K562 (cell line): ENCODE results near the gene CUL1. TPM values are rescaled to one million over a fixed set of nuclear protein-coding genes. Genes with fewer than 3 reads are reported as not detected.

ENCODE experiments used
- ATAC-seq: fragments of 200-7000 bp; cut with Tn5 transposase; 3 replicates; pipeline ENCODE4 v1.9.1; 2020; ENCODE audit warnings: moderate library complexity
- BruUV-seq: library from RNA; stranded (reverse); fragments of 400-500 nt; replicated peaks from 2 replicates; lab custom pipeline; 2021; lab: Mats Ljungman, UMichigan
- CTCF ChIA-PET: fragments of 300-600 bp; formaldehyde crosslinking; extraction: SDS; loops from one replicate; lab custom pipeline; 2021; ENCODE audit warnings: low intra/inter-chr PET ratio; lab: Yijun Ruan, JAX
- POLR2A ChIA-PET: fragments of 300-600, 350-650 bp; sonication (Branson Sonifier 250); formaldehyde crosslinking; extraction: SDS; loops from one replicate; lab custom pipeline; 2021; ENCODE audit warnings: antibody characterized with exemption, inconsistent platforms; lab: Yijun Ruan, JAX
- DNase-seq, 4 experiments: peaks; one replicate each; pipeline versions ENCODE4 v3.0.0 to v3.0.0-alpha.2; 2011 to 2018; ENCODE audit warnings: low spot score in 3 of 4, mixed read lengths in 3 of 4; ENCODE audit errors: extremely low read depth in 1 of 4
- FAIRE-seq: peaks from 2 replicates; lab custom pipeline; 2011; peaks lifted over from hg19 to GRCh38; lab: Jason Lieb, UNC
- H2AFZ ChIP-seq: 2 replicates; pipeline ENCODE4 v1.6.0; 2011; ENCODE audit warnings: low read depth, low read length, control low read depth, inconsistent platforms
- H3K27ac ChIP-seq: fragments of 200-600 bp; 3 replicates; pipeline ENCODE4 v1.8.0; 2011; ENCODE audit warnings: low read depth, mild to moderate bottlenecking, control low read depth, inconsistent platforms, low read length, moderate library complexity, mixed read lengths; ENCODE audit errors: extremely low read depth
- H3K27me3 ChIP-seq, 2 experiments: fragments of 300-600 bp in 1 of 2; 2 replicates in 1 of 2; 3 replicates in 1 of 2; pipeline versions ENCODE4 v1.6.0 to v1.8.0; 2011; ENCODE audit warnings: inconsistent platforms in 2 of 2, low read length in 2 of 2, mild to moderate bottlenecking in 1 of 2, mixed read lengths in 1 of 2, moderate library complexity in 1 of 2; ENCODE audit not compliant: control insufficient read depth in 2 of 2, insufficient read depth in 2 of 2
- H3K36me3 ChIP-seq: fragments of 300-600 bp; 3 replicates; pipeline ENCODE4 v1.8.0; 2011; ENCODE audit warnings: mild to moderate bottlenecking, low read length, inconsistent platforms; ENCODE audit not compliant: control insufficient read depth, insufficient read depth
- H3K4me1 ChIP-seq, 2 experiments: fragments of 200-600 bp in 1 of 2; replicated peaks in 1 of 2; 2 replicates in 1 of 2; 3 replicates in 1 of 2; pipeline versions ENCODE4 v1.5.1 to v1.8.0; 2011; ENCODE audit warnings: inconsistent platforms in 2 of 2, low read length in 2 of 2, mild to moderate bottlenecking in 1 of 2, mixed read lengths in 1 of 2, moderate library complexity in 1 of 2; ENCODE audit not compliant: control insufficient read depth in 2 of 2, insufficient read depth in 2 of 2
- H3K4me2 ChIP-seq: 2 replicates; pipeline ENCODE4 v1.6.1; 2011; ENCODE audit warnings: low read length, control low read depth, inconsistent platforms, mixed read lengths; ENCODE audit not compliant: insufficient read depth
- H3K4me3 ChIP-seq: fragments of 200-600 bp; sonication (generic), shearing (Covaris generic); 2 replicates; pipeline ENCODE4 v1.5.1; 2016; ENCODE audit warnings: control low read depth, inconsistent platforms
- H3K79me2 ChIP-seq: fragments of 200-600 bp; 3 replicates; pipeline ENCODE4 v1.8.0; 2011; ENCODE audit warnings: low read length, inconsistent platforms; ENCODE audit not compliant: control insufficient read depth, insufficient read depth
- H3K9ac ChIP-seq, 2 experiments: 2 replicates each; pipeline versions ENCODE4 v1.6.0 to v1.6.1; 2011; ENCODE audit warnings: low read depth in 2 of 2, low read length in 2 of 2, control low read depth in 1 of 2, inconsistent platforms in 1 of 2, mild to moderate bottlenecking in 1 of 2, mixed read lengths in 1 of 2; ENCODE audit not compliant: insufficient read depth in 1 of 2
- H3K9me1 ChIP-seq: one replicate; pipeline ENCODE4 v1.6.0; 2011; ENCODE audit warnings: inconsistent platforms, mild to moderate bottlenecking, low read length, moderate library complexity; ENCODE audit not compliant: control insufficient read depth, insufficient read depth
- H3K9me3 ChIP-seq: replicated peaks from 2 replicates; pipeline ENCODE4 v1.5.1; 2011; ENCODE audit warnings: low read depth, low read length, inconsistent platforms; ENCODE audit not compliant: control insufficient read depth, insufficient read depth
- H4K20me1 ChIP-seq: replicated peaks from 2 replicates; pipeline ENCODE4 v1.6.1; 2011; ENCODE audit warnings: low read length, inconsistent platforms, mixed read lengths; ENCODE audit not compliant: control insufficient read depth, insufficient read depth
- ADNP ChIP-seq: fragments of 200-800 bp; sonication (Bioruptor generic); IDR thresholded peaks from 2 replicates; pipeline ENCODE4 v1.6.1; 2016; ENCODE audit warnings: missing genetic modification characterization, missing compliant biosample characterization
- ARHGAP35 ChIP-seq: fragments of 450-650 bp; IDR thresholded peaks from 2 replicates; pipeline ENCODE4 v1.6.1; 2018; ENCODE audit not compliant: partially characterized antibody
- ELF1 ChIP-seq: fragments of 200-800 bp; sonication (Bioruptor generic); IDR thresholded peaks from 2 replicates; pipeline ENCODE4 v1.6.1; 2016; ENCODE audit warnings: missing genetic modification characterization, missing compliant biosample characterization
- IFI16 ChIP-seq: fragments of 250-450 bp; sonication (Bioruptor Pico); IDR thresholded peaks from 2 replicates; pipeline ENCODE4 v2.1.2; 2022; ENCODE audit warnings: mild to moderate bottlenecking, inconsistent platforms
- MAFF ChIP-seq: IDR thresholded peaks from 2 replicates; pipeline ENCODE4 v1.6.1; 2012; ENCODE audit warnings: low read length, improper control_type of control experiment
- MAFG ChIP-seq: fragments of 450-650 bp; conservative IDR thresholded peaks from 2 replicates; pipeline ENCODE4 v1.6.1; 2016; ENCODE audit warnings: missing genetic modification characterization, missing compliant biosample characterization
- MAFK ChIP-seq: IDR thresholded peaks from 2 replicates; pipeline ENCODE4 v1.6.1; 2011; ENCODE audit warnings: low read length, improper control_type of control experiment
- NFE2L1 ChIP-seq: fragments of 450-650 bp; IDR thresholded peaks from 2 replicates; pipeline ENCODE4 v1.6.1; 2016; ENCODE audit warnings: missing genetic modification characterization, low read depth, mild to moderate bottlenecking, missing compliant biosample characterization, moderate library complexity, borderline replicate concordance
- RBM22 ChIP-seq: fragments of 200-400 bp; formaldehyde crosslinking; IDR thresholded peaks from 2 replicates; pipeline ENCODE4 v1.6.1; 2018; ENCODE audit warnings: low read length, low read depth; ENCODE audit not compliant: poor library complexity, severe bottlenecking
- SMARCC2 ChIP-seq: fragments of 450-650 bp; IDR thresholded peaks from 2 replicates; pipeline ENCODE4 v1.6.1; 2017; ENCODE audit warnings: antibody characterized with exemption, moderate library complexity, mild to moderate bottlenecking, low read depth
- TEAD4 ChIP-seq, 2 experiments: sonication (generic) in 1 of 2; formaldehyde crosslinking in 1 of 2; IDR thresholded peaks; 2 replicates each; pipeline versions ENCODE4 v1.6.1 to v1.8.0; 2012 to 2022; ENCODE audit warnings: borderline replicate concordance in 1 of 2, inconsistent platforms in 1 of 2, low read length in 1 of 2, mild to moderate bottlenecking in 1 of 2, missing genetic modification reagents in 1 of 2
- ZNF184 ChIP-seq: sonication (generic); formaldehyde crosslinking; IDR thresholded peaks from 2 replicates; pipeline ENCODE4 v1.5.0; 2020; ENCODE audit warnings: missing genetic modification reagents
- ZNF232 ChIP-seq: sonication (generic); formaldehyde crosslinking; IDR thresholded peaks from 2 replicates; pipeline ENCODE4 v1.8.0; 2022; ENCODE audit warnings: mild to moderate bottlenecking, missing genetic modification reagents
- ZNF3 ChIP-seq: fragments of 250-450 bp; sonication (Bioruptor Pico); IDR thresholded peaks from 2 replicates; pipeline ENCODE4 v1.5.0; 2021; ENCODE audit warnings: mild to moderate bottlenecking, moderate library complexity
- ZNF589 ChIP-seq: fragments of 200-800 bp; sonication (Bioruptor generic); IDR thresholded peaks from 2 replicates; pipeline ENCODE4 v1.6.1; 2016; ENCODE audit warnings: low read depth, missing genetic modification characterization, missing compliant biosample characterization
- WGBS: fragments of 100-300 bp; shearing (Covaris generic); methylation state at CpG from one replicate; pipeline ENCODE4 v1.1.6; 2016; ENCODE audit warnings: low coverage, mixed read lengths; ENCODE audit not compliant: insufficient coverage; ENCODE audit errors: missing lambda C conversion rate; 5-methylcytosine and 5-hydroxymethylcytosine counted together
- in situ Hi-C: fragments of 300-500 bp; cut with MboI; formaldehyde crosslinking; loops from 4 replicates; pipeline ENCODE4 v1.15.0; 2018; ENCODE audit warnings: inconsistent platforms, mixed read lengths
- intact Hi-C: fragments of 100-400 bp; cut with micrococcal nuclease; formaldehyde crosslinking; loops from 2 replicates; pipeline ENCODE4 v1.14.2; 2022
- polyA plus RNA-seq, 8 experiments: library from polyadenylated mRNA; depleted of rRNA in 4 of 8; stranded (reverse) in 5 of 8; unstranded in 3 of 8; fragments of >200 nt; fragmentation: Nextera tagmentation in 2 of 8; fragmentation: Illumina TruSeq in 1 of 8; extraction: Ambion mirVana in 2 of 8; extraction: Trizol in 1 of 8; gene quantifications; 2 replicates each; pipeline versions ENCODE4 v1.2.1 to v1.2.3, GENCODE V29; 2011 to 2014; ENCODE audit warnings: inconsistent platforms in 1 of 8, missing spikeins in 1 of 8
- total RNA-seq, 7 experiments: library from RNA; depleted of rRNA in 6 of 7; stranded (reverse); fragments of >200 nt in 6 of 7; fragmentation: Illumina TruSeq in 2 of 7; extraction: Trizol in 2 of 7; gene quantifications; 2 replicates each; pipeline versions ENCODE4 v1.2.1 to v1.2.3, GENCODE V29; 2011 to 2021; ENCODE audit warnings: low replicate concordance in 1 of 7
- TF ChIP-seq, protein P1 (sequence below): fragments of 450-650 bp; formaldehyde crosslinking; IDR thresholded peaks from 2 replicates; pipeline ENCODE4 v1.4.0; 2022; ENCODE audit warnings: mild to moderate bottlenecking, moderate library complexity
- TF ChIP-seq, protein P2 (sequence below): fragments of 250-450 bp; sonication (Bioruptor Pico); IDR thresholded peaks from 2 replicates; pipeline ENCODE4 v1.8.0; 2022; ENCODE audit warnings: moderate library complexity, mild to moderate bottlenecking, inconsistent platforms
- TF ChIP-seq, protein P3 (sequence below): fragments of 450-650 bp; IDR thresholded peaks from 2 replicates; pipeline ENCODE4 v1.6.1; 2016; ENCODE audit warnings: borderline replicate concordance

CUL1 gene
- total and polyA plus RNA-seq, 9 of the 15 experiments (the other 6 are each of a cell fraction or from before 2014, with no cell fraction given) = 31.5 to 107 (median 96.5) TPM

GRCh38 chr7:148830897-148831692 lies 132.4 kb downstream of the CUL1 start:
- peaks cover 91% of the 10 kb centered on the region for H3K36me3 ChIP-seq
- WGBS = 87% methylated on average over 5 of the region's 5 CpGs
- H3K4me3 ChIP-seq = no peak overlapping the region
- in situ Hi-C loops = no loop called here
- H3K27ac ChIP-seq = no peak overlapping the region
- CTCF ChIA-PET = interaction anchor here (0.6 kb wide), 1 partner anchor 913 kb away, joined by 3 read pairs; no protein-coding TSS in a partner anchor
- DNase-seq (no peak), FAIRE-seq (no peak), ATAC-seq (peak; percentile 26; the same call in 2 of the 3 replicates)
- no peaks in the 10 kb centered on the region for H3K27me3 ChIP-seq
- H3K9me1 ChIP-seq = no peaks in the 10 kb centered on the region
- POLR2A ChIA-PET = interaction anchor here (0.7 to 2.7 kb wide), 6 partner anchors 10 to 108 kb away, joined by 3 to 10 read pairs (median 4); no protein-coding TSS in a partner anchor
- H3K4me2 ChIP-seq = no peak overlapping the region
- no peak overlapping the region for H3K9ac ChIP-seq
- peaks cover 0 to 12% of the 10 kb centered on the region in 2 experiments; a peak in 3 of 5 replicates for H3K4me1 ChIP-seq
- no peak overlapping the region for H2AFZ ChIP-seq
- no TSS peak for BruUV-seq
- H4K20me1 ChIP-seq = no peaks in the 10 kb centered on the region
- intact Hi-C loops = no loop called here
- no peaks in the 10 kb centered on the region for H3K9me3 ChIP-seq
- H3K79me2 ChIP-seq = peaks cover 75% of the 10 kb centered on the region
- peak; percentile 96 for TF ChIP-seq MAFK
- TF ChIP-seq ZNF589 = no peak
- TF ChIP-seq SMARCC2 = no peak
- TF ChIP-seq ZNF184 (CRISPR knock-in tag) = no peak
- TF ChIP-seq TEAD4 (IDR thresholded peaks at IDR 0.05; ENCODE audit: low read length) = no peak
- no peak for TF ChIP-seq TEAD4 (CRISPR knock-in tag; IDR thresholded peaks at IDR 0.05; ENCODE audit: borderline replicate concordance)
- TF ChIP-seq ZNF3 = no peak
- TF ChIP-seq ARHGAP35 = no peak
- no peak for TF ChIP-seq IFI16 (CRISPR knock-in tag)
- peak; percentile 92 for TF ChIP-seq MAFG
- TF ChIP-seq MAFF = peak; percentile 96
- 0 out of 2 replicates have a peak, but pooled peaks have one; percentile 51 for TF ChIP-seq ZNF232 (CRISPR knock-in tag)
- TF ChIP-seq NFE2L1 (tag) = no peak
- TF ChIP-seq ELF1 = no peak
- TF ChIP-seq, protein P1, sequence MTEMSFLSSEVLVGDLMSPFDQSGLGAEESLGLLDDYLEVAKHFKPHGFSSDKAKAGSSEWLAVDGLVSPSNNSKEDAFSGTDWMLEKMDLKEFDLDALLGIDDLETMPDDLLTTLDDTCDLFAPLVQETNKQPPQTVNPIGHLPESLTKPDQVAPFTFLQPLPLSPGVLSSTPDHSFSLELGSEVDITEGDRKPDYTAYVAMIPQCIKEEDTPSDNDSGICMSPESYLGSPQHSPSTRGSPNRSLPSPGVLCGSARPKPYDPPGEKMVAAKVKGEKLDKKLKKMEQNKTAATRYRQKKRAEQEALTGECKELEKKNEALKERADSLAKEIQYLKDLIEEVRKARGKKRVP (CRISPR knock-in tag) = no peak
- TF ChIP-seq, protein P2, sequence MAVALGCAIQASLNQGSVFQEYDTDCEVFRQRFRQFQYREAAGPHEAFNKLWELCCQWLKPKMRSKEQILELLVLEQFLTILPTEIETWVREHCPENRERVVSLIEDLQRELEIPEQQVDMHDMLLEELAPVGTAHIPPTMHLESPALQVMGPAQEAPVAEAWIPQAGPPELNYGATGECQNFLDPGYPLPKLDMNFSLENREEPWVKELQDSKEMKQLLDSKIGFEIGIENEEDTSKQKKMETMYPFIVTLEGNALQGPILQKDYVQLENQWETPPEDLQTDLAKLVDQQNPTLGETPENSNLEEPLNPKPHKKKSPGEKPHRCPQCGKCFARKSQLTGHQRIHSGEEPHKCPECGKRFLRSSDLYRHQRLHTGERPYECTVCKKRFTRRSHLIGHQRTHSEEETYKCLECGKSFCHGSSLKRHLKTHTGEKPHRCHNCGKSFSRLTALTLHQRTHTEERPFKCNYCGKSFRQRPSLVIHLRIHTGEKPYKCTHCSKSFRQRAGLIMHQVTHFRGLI (CRISPR knock-in tag) = no peak
- peak; percentile 62 for TF ChIP-seq RBM22
- TF ChIP-seq, protein P3, sequence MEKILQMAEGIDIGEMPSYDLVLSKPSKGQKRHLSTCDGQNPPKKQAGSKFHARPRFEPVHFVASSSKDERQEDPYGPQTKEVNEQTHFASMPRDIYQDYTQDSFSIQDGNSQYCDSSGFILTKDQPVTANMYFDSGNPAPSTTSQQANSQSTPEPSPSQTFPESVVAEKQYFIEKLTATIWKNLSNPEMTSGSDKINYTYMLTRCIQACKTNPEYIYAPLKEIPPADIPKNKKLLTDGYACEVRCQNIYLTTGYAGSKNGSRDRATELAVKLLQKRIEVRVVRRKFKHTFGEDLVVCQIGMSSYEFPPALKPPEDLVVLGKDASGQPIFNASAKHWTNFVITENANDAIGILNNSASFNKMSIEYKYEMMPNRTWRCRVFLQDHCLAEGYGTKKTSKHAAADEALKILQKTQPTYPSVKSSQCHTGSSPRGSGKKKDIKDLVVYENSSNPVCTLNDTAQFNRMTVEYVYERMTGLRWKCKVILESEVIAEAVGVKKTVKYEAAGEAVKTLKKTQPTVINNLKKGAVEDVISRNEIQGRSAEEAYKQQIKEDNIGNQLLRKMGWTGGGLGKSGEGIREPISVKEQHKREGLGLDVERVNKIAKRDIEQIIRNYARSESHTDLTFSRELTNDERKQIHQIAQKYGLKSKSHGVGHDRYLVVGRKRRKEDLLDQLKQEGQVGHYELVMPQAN = 0 out of 2 replicates have a peak, but pooled peaks have one; percentile 22
- TF ChIP-seq ADNP (tag) = no peak
